Peyer's patch (tissue), 4 donors: ENCODE measurements around the gene LAMTOR4.

Source experiments
- POLR2A ChIP-seq, 2 donors: fragments of 450-650 bp; IDR thresholded peaks; one replicate each; pipeline ENCODE4 v1.5.1; 2017; ENCODE audit warnings: antibody characterized with exemption in 2 of 2, mild to moderate bottlenecking in 2 of 2, moderate library complexity in 2 of 2
- TF ChIP-seq, protein P1 (sequence below), 6 experiments: fragments of 450-650 bp in 4 of 6; fragments of 200-600 bp in 2 of 6; sonication (generic) in 1 of 6; IDR thresholded peaks; one replicate each; pipeline ENCODE4 v1.5.1; 2017 to 2019; ENCODE audit warnings: antibody characterized with exemption in 6 of 6, mild to moderate bottlenecking in 3 of 6, moderate library complexity in 1 of 6

GRCh38 chr7:100132697-100133151, 16.0 kb upstream of the LAMTOR4 start:
- TF ChIP-seq POLR2A (IDR thresholded peaks at IDR 0.05): no peak
- TF ChIP-seq, protein P1, sequence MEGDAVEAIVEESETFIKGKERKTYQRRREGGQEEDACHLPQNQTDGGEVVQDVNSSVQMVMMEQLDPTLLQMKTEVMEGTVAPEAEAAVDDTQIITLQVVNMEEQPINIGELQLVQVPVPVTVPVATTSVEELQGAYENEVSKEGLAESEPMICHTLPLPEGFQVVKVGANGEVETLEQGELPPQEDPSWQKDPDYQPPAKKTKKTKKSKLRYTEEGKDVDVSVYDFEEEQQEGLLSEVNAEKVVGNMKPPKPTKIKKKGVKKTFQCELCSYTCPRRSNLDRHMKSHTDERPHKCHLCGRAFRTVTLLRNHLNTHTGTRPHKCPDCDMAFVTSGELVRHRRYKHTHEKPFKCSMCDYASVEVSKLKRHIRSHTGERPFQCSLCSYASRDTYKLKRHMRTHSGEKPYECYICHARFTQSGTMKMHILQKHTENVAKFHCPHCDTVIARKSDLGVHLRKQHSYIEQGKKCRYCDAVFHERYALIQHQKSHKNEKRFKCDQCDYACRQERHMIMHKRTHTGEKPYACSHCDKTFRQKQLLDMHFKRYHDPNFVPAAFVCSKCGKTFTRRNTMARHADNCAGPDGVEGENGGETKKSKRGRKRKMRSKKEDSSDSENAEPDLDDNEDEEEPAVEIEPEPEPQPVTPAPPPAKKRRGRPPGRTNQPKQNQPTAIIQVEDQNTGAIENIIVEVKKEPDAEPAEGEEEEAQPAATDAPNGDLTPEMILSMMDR (IDR thresholded peaks at IDR 0.05): peak; percentile 70 to 94 (median 89)
